AG04449 (cell line): ENCODE measurements around the gene MEGF9.
"Not testable (repeated sequence)": the region's sequence is repeated elsewhere in the genome, so short reads cannot be mapped to it uniquely, and the experiment has no call there.

Source experiments
- CTCF ChIA-PET: fragments of 350-600 bp; formaldehyde crosslinking; extraction: SDS; loops from one replicate; lab custom pipeline; 2021; ENCODE audit warnings: antibody characterized with exemption; lab: Yijun Ruan, JAX
- POLR2A ChIA-PET: fragments of 400-600, 350-600 bp; formaldehyde crosslinking; extraction: SDS; loops from one replicate; lab custom pipeline; 2020; ENCODE audit warnings: antibody characterized with exemption, inconsistent platforms; lab: Yijun Ruan, JAX
- DNase-seq: peaks from one replicate; pipeline ENCODE4 v3.0.0-alpha.2; 2010; ENCODE audit warnings: low read depth, low spot score
- H3K4me3 ChIP-seq: 2 replicates; pipeline ENCODE4 v1.5.1; 2011; ENCODE audit warnings: low read depth, mild to moderate bottlenecking, control low read depth, low read length
- TF ChIP-seq, protein P1 (sequence below): IDR thresholded peaks from one replicate; pipeline ENCODE4 v1.5.1; 2011; ENCODE audit warnings: mild to moderate bottlenecking, moderate library complexity, low read length, control low read depth, inconsistent platforms; ENCODE audit not compliant: insufficient read depth; ENCODE audit errors: missing control alignments

Gene MEGF9

DNA sequence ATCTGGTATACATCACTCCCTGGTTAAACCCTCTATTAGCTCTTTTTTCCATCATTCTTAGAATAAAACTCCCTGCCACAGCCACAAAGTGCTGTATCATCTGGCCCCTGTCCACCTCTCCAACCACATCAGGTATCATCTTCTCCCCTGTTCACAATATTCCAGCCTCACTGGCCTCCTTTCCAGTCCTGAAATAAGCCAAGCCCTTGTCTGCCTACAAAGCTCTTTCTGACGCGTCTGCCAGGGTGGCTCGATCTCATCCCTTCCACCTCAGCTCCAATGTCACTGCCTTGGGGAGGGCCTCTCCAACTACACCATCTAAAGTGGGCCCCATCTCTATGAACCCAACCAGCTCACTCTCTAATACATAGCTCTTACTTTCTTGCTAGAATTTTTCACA lies 155.8 kb downstream of the MEGF9 start:
- CTCF ChIA-PET: interaction anchor here (1.1 to 1.3 kb wide), 2 partner anchors 12 to 18 kb away, joined by 3 read pairs; no protein-coding TSS in a partner anchor
- no peak for DNase-seq
- no peak overlapping the region for H3K4me3 ChIP-seq
- TF ChIP-seq, protein P1, sequence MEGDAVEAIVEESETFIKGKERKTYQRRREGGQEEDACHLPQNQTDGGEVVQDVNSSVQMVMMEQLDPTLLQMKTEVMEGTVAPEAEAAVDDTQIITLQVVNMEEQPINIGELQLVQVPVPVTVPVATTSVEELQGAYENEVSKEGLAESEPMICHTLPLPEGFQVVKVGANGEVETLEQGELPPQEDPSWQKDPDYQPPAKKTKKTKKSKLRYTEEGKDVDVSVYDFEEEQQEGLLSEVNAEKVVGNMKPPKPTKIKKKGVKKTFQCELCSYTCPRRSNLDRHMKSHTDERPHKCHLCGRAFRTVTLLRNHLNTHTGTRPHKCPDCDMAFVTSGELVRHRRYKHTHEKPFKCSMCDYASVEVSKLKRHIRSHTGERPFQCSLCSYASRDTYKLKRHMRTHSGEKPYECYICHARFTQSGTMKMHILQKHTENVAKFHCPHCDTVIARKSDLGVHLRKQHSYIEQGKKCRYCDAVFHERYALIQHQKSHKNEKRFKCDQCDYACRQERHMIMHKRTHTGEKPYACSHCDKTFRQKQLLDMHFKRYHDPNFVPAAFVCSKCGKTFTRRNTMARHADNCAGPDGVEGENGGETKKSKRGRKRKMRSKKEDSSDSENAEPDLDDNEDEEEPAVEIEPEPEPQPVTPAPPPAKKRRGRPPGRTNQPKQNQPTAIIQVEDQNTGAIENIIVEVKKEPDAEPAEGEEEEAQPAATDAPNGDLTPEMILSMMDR: no peak
- POLR2A ChIA-PET: no interaction called here

DNA sequence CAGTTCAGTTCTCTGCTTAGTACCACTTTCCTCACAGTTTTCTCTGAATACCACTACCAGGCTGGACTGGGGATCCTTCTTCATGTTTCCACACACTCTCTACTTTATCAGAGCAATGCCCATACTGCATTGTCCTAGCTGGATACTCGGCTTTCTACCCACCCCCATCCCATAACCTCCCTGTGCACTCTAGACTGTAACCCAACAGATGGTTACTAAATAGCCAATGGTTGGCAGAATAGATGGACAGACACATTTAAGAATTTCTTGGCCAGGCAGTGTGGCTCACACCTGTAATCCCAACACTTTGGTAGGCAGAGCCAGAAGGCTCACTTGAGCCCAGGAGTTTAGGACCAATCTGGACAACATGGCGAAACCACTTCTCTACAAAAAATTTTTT lies 157.1 kb downstream of the MEGF9 start:
- ChIA-PET POLR2A (no interaction called here), CTCF (interaction anchor here (0.6 kb wide), 1 partner anchor 24 kb away, joined by 3 read pairs; no protein-coding TSS in a partner anchor)
- no peak overlapping the region for H3K4me3 ChIP-seq
- no peak for DNase-seq
- TF ChIP-seq, protein P1: no peak

DNA sequence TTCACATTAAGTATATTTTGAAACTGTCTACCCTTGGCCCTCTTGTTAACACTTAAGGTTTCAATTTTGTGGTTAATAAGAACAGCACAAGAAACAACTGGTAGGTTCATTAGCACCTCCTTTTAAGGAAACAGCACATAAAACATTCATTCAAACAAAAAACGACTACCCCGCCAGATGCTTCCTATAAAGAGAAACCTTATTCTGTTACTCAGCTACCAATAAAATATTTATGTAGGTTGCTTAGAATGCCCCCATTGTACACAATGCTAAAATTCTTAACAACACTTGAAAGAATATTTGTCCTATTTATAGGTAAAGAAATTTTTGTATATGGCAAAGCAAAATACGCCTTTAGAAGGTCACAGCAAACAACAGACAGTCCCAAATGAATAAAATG lies 157.5 kb downstream of the MEGF9 start:
- POLR2A ChIA-PET: no interaction called here
- no peak overlapping the region for H3K4me3 ChIP-seq
- TF ChIP-seq, protein P1: no peak
- CTCF ChIA-PET: interaction anchor here (0.6 kb wide), 1 partner anchor 24 kb away, joined by 3 read pairs; no protein-coding TSS in a partner anchor
- no peak for DNase-seq

- no peak overlapping the region for H3K4me3 ChIP-seq
- TF ChIP-seq, protein P1: no peak
- ChIA-PET POLR2A (no interaction called here), CTCF (interaction anchor here (0.6 kb wide), 1 partner anchor 492 kb away, joined by 3 read pairs; no protein-coding TSS in a partner anchor)
- no peak for DNase-seq
Measured at GRCh38 chr9:120555839-120556238, 158.4 kb downstream of the MEGF9 start.

DNA sequence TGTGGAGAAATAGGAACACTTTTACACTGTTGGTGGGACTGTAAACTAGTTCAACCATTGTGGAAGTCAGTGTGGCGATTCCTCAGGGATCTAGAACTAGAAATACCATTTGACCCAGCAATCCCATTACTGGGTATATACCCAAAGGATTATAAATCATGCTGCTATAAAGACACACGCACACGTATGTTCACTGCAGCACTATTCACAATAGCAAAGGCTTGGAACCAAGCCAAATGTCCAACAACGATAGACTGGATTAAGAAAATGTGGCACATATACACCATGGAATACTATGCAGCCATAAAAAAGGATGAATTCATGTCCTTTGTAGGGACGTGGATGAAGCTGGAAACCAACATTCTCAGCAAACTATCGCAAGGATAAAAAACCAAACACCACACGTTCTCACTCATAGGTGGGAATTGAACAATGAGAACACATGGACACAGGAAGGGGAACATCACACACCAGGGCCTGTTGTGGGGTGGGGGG lies 162.0 kb downstream of the MEGF9 start:
- CTCF ChIA-PET: interaction anchor here (0.7 to 1.2 kb wide), 2 partner anchors 11 to 13 kb away, joined by 4 to 5 read pairs; no protein-coding TSS in a partner anchor
- H3K4me3 ChIP-seq, POLR2A ChIA-PET, DNase-seq: not testable (repeated sequence)
